Measurements from ENCODE around the gene TMED5. TPM values are rescaled to one million over a fixed set of nuclear protein-coding genes. Genes with fewer than 3 reads are reported as not detected.

Gene TMED5
- total RNA-seq, 1 experiment from 2014 or later: 32.6 TPM

DNA sequence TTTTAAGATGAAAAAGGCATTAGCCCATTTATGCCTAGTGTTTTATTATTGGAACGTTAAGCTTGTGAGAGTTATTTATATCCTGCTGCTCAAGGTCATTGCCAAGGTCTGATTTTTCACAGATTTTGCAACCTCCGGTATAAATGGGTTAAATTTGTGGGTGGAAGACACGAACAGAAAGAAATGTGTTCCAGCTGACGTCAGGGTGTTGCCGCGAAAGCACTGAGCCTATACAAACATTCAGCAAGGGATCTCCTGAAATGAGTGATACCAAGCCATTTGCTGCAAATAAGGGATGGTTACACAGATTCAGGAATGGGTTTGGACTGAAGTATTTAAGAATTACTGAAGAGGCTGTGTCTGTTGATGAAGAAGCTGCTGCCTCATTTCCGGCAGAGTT is 32.2 kb downstream of the TMED5 start:
- H3K4me2 ChIP-seq (ENCODE audit: low read length): no peak overlapping the region
- H2AFZ ChIP-seq (ENCODE audit: low read depth, low read length, poor library complexity, severe bottlenecking): no peak overlapping the region
- peaks cover 0 to 6% of the 10 kb centered on the region in 2 experiments; a peak in 2 of 4 replicates for H3K36me3 ChIP-seq (ENCODE audit: control insufficient read depth in 1 of 2, insufficient read depth in 2 of 2, low read length in 2 of 2)
- no peak overlapping the region for H3K9ac ChIP-seq (ENCODE audit: low read length)
- no peak overlapping the region for H3K4me3 ChIP-seq (replicated peaks in 1 of 2; ENCODE audit: low read depth in 1 of 2, low read length in 2 of 2)
- no peaks in the 10 kb centered on the region for H4K20me1 ChIP-seq (ENCODE audit: insufficient read depth)
- no peak for TF ChIP-seq ZFX (IDR thresholded peaks at IDR 0.05)
- no peak for TF ChIP-seq EGR1 (IDR thresholded peaks at IDR 0.05; ENCODE audit: low read depth)
- TF ChIP-seq, protein P1, sequence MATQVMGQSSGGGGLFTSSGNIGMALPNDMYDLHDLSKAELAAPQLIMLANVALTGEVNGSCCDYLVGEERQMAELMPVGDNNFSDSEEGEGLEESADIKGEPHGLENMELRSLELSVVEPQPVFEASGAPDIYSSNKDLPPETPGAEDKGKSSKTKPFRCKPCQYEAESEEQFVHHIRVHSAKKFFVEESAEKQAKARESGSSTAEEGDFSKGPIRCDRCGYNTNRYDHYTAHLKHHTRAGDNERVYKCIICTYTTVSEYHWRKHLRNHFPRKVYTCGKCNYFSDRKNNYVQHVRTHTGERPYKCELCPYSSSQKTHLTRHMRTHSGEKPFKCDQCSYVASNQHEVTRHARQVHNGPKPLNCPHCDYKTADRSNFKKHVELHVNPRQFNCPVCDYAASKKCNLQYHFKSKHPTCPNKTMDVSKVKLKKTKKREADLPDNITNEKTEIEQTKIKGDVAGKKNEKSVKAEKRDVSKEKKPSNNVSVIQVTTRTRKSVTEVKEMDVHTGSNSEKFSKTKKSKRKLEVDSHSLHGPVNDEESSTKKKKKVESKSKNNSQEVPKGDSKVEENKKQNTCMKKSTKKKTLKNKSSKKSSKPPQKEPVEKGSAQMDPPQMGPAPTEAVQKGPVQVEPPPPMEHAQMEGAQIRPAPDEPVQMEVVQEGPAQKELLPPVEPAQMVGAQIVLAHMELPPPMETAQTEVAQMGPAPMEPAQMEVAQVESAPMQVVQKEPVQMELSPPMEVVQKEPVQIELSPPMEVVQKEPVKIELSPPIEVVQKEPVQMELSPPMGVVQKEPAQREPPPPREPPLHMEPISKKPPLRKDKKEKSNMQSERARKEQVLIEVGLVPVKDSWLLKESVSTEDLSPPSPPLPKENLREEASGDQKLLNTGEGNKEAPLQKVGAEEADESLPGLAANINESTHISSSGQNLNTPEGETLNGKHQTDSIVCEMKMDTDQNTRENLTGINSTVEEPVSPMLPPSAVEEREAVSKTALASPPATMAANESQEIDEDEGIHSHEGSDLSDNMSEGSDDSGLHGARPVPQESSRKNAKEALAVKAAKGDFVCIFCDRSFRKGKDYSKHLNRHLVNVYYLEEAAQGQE (IDR thresholded peaks at IDR 0.05; ENCODE audit: low read depth): no peak
- POLR2A ChIA-PET: no interaction called here
- H3K79me2 ChIP-seq (ENCODE audit: insufficient read depth, low read length): no peaks in the 10 kb centered on the region; the same call in 1 of the 2 replicates
- no peak for DNase-seq (ENCODE audit: low read depth, low spot score)
- no peaks in the 10 kb centered on the region for H3K9me2 ChIP-seq (ENCODE audit: insufficient read depth)
- ATAC-seq: no peak
- no peak overlapping the region for H3K27ac ChIP-seq (ENCODE audit: low read depth, low read length)
- intact Hi-C loops (cut with micrococcal nuclease): no loop called here
- no peaks in the 10 kb centered on the region for H3K27me3 ChIP-seq (ENCODE audit: insufficient read depth, low read length)
- no peaks in the 10 kb centered on the region for H3K4me1 ChIP-seq (ENCODE audit: control insufficient read depth in 1 of 2, insufficient read depth in 2 of 2, low read length in 2 of 2)
- BruUV-seq (replicated peaks): no TSS peak
- CTCF ChIA-PET: no interaction called here
- H3K9me3 ChIP-seq (ENCODE audit: control insufficient read depth in 1 of 2, insufficient read depth in 1 of 2, low read depth in 1 of 2, low read length in 2 of 2): no peaks in the 10 kb centered on the region
- RAD21 ChIA-PET (ENCODE audit: low non-redundant PET in 1 of 2, low total read pairs in 2 of 2, uncharacterized antibody in 2 of 2, unreplicated experiment in 2 of 2): no interaction called here

DNA sequence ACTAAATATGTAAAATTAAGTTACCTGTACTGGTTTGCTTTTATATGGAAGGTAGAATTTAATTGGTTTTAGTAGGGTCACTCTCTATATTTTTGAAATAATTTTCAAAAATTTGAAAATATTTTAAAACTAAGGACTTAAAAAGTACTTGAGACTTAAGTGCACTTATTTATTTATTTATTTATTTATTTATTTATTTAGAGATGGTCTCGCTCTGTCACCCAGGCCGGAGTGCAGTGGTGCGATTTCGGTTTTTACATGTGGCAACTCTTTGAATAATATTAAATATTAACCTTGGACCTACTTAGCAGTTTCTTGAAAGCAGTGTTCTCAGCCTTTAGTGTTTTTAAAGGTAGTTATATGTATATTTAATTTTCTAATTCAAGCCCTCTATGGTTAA is 36.4 kb downstream of the TMED5 start:
- Histone ChIP-seq H3K27me3 (ENCODE audit: insufficient read depth, low read length) (no peaks in the 10 kb centered on the region), H3K4me1 (ENCODE audit: control insufficient read depth in 1 of 2, insufficient read depth in 2 of 2, low read length in 2 of 2) (no peaks in the 10 kb centered on the region), H3K4me2 (ENCODE audit: low read length) (no peak overlapping the region), H3K9me2 (ENCODE audit: insufficient read depth) (no peaks in the 10 kb centered on the region), H4K20me1 (ENCODE audit: insufficient read depth) (no peaks in the 10 kb centered on the region), H3K4me3 (replicated peaks in 1 of 2; ENCODE audit: low read depth in 1 of 2, low read length in 2 of 2) (no peak overlapping the region), H3K36me3 (ENCODE audit: control insufficient read depth in 1 of 2, insufficient read depth in 2 of 2, low read length in 2 of 2) (peaks cover 4 to 5% of the 10 kb centered on the region in 2 experiments; a peak in 3 of 4 replicates), H3K27ac (ENCODE audit: low read depth, low read length) (no peak overlapping the region), H2AFZ (ENCODE audit: low read depth, low read length, poor library complexity, severe bottlenecking) (no peak overlapping the region), H3K79me2 (ENCODE audit: insufficient read depth, low read length) (peaks cover 6% of the 10 kb centered on the region; the same call in 1 of the 2 replicates), H3K9me3 (ENCODE audit: control insufficient read depth in 1 of 2, insufficient read depth in 1 of 2, low read depth in 1 of 2, low read length in 2 of 2) (no peaks in the 10 kb centered on the region), H3K9ac (ENCODE audit: low read length) (no peak overlapping the region)
- DNase-seq (ENCODE audit: low read depth, low spot score) (no peak), ATAC-seq (no peak)
- ChIA-PET RAD21 (ENCODE audit: low non-redundant PET in 1 of 2, low total read pairs in 2 of 2, uncharacterized antibody in 2 of 2, unreplicated experiment in 2 of 2) (no interaction called here), POLR2A (no interaction called here), CTCF (no interaction called here)
- intact Hi-C loops (cut with micrococcal nuclease): no loop called here
- BruUV-seq (replicated peaks): no TSS peak
- no peak for TF ChIP-seq TCF7L2 (IDR thresholded peaks at IDR 0.05; ENCODE audit: borderline replicate concordance, extremely low read depth, insufficient read depth, insufficient read length)
- TF ChIP-seq SRF (IDR thresholded peaks at IDR 0.05; ENCODE audit: low read depth): no peak
- TF ChIP-seq JUND (IDR thresholded peaks at IDR 0.05): no peak
- TF ChIP-seq EZH2 (IDR thresholded peaks at IDR 0.05): no peak
- TF ChIP-seq SIN3A (IDR thresholded peaks at IDR 0.05; ENCODE audit: low read depth): no peak
- TF ChIP-seq SP1 (IDR thresholded peaks at IDR 0.05; ENCODE audit: low read depth): no peak
- no peak for TF ChIP-seq ZNF274 (IDR thresholded peaks at IDR 0.05; ENCODE audit: low read depth, low read length)
- TF ChIP-seq, protein P2, sequence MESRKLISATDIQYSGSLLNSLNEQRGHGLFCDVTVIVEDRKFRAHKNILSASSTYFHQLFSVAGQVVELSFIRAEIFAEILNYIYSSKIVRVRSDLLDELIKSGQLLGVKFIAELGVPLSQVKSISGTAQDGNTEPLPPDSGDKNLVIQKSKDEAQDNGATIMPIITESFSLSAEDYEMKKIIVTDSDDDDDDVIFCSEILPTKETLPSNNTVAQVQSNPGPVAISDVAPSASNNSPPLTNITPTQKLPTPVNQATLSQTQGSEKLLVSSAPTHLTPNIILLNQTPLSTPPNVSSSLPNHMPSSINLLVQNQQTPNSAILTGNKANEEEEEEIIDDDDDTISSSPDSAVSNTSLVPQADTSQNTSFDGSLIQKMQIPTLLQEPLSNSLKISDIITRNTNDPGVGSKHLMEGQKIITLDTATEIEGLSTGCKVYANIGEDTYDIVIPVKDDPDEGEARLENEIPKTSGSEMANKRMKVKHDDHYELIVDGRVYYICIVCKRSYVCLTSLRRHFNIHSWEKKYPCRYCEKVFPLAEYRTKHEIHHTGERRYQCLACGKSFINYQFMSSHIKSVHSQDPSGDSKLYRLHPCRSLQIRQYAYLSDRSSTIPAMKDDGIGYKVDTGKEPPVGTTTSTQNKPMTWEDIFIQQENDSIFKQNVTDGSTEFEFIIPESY (IDR thresholded peaks at IDR 0.05; ENCODE audit: extremely low read depth, insufficient replicate concordance, low read length): no peak
- TF ChIP-seq CBX3 (IDR thresholded peaks at IDR 0.05; ENCODE audit: low read depth): no peak
- no peak for TF ChIP-seq YY1 (IDR thresholded peaks at IDR 0.05; ENCODE audit: extremely low read depth, insufficient replicate concordance, low read depth, low read length)
- no peak for TF ChIP-seq EGR1 (IDR thresholded peaks at IDR 0.05; ENCODE audit: low read depth)
- TF ChIP-seq POLR2A (IDR thresholded peaks at IDR 0.05; ENCODE audit: borderline replicate concordance, extremely low read depth, insufficient read depth, insufficient read length): no peak
- no peak for TF ChIP-seq CEBPB (IDR thresholded peaks at IDR 0.05; ENCODE audit: low read depth)
- no peak for TF ChIP-seq ELF1 (IDR thresholded peaks at IDR 0.05; ENCODE audit: borderline replicate concordance, low read depth)

Data from HCT116 (cell line).